ENCODE results near the gene LRRC32. TPM values are rescaled to one million over a fixed set of nuclear protein-coding genes. Genes with fewer than 3 reads are reported as not detected.
A peak's percentile ranks its signal among the peaks of the same experiment; 100 is the strongest.

Gene LRRC32
- total RNA-seq, 1 donor from 2014 or later = 24.4 TPM

- Histone ChIP-seq H3K9me3 (ENCODE audit: insufficient read depth, low read depth, low read length) (no peaks in the 10 kb centered on the region), H3K4me3 (ENCODE audit: insufficient read depth, low read depth, low read length) (no peak overlapping the region), H3K79me2 (ENCODE audit: insufficient read depth, low read length) (no peaks in the 10 kb centered on the region), H3K4me1 (ENCODE audit: insufficient read depth, low read length) (peaks cover 22% of the 10 kb centered on the region), H3K4me2 (ENCODE audit: low read length) (no peak overlapping the region), H3K36me3 (ENCODE audit: insufficient read depth, low read length) (no peaks in the 10 kb centered on the region), H2AFZ (ENCODE audit: low read depth, low read length) (no peak overlapping the region), H3K27me3 (ENCODE audit: insufficient read depth, low read length) (no peaks in the 10 kb centered on the region), H4K20me1 (ENCODE audit: insufficient read depth, low read length) (no peaks in the 10 kb centered on the region), H3K9ac (ENCODE audit: low read length) (no peak overlapping the region), H3K27ac (ENCODE audit: low read depth, low read length) (no peak overlapping the region)
- no peak for TF ChIP-seq CTCF (IDR thresholded peaks at IDR 0.05; ENCODE audit: insufficient read depth, low read depth, low read length)
- TF ChIP-seq EZH2 (IDR thresholded peaks at IDR 0.05; ENCODE audit: insufficient read depth, low read length) = no peak
- Mint-ChIP-seq H3K9me3 (ENCODE audit: unreplicated experiment) (peaks cover 11% of the 10 kb centered on the region), H3K4me3 (ENCODE audit: unreplicated experiment) (no peak overlapping the region), H3K4me1 (ENCODE audit: low read depth, unreplicated experiment) (peaks cover 5% of the 10 kb centered on the region), H3K36me3 (ENCODE audit: low read depth, unreplicated experiment) (no peaks in the 10 kb centered on the region), H3K27me3 (ENCODE audit: low read depth, unreplicated experiment) (peaks cover 20% of the 10 kb centered on the region), H3K27ac (ENCODE audit: unreplicated experiment) (peak overlapping the region; percentile 26)
- DNase-seq (ENCODE audit: low read depth) (peak; percentile 81), FAIRE-seq (no peak)
Observed at GRCh38 chr11:76617553-76618265, 52.8 kb downstream of the LRRC32 start.

GRCh38 chr11:76616676-76617552 lies 53.6 kb downstream of the LRRC32 start:
- TF ChIP-seq CTCF (IDR thresholded peaks at IDR 0.05; ENCODE audit: insufficient read depth, low read depth, low read length) (no peak), EZH2 (IDR thresholded peaks at IDR 0.05; ENCODE audit: insufficient read depth, low read length) (no peak)
- H3K27me3 Mint-ChIP-seq (ENCODE audit: low read depth, unreplicated experiment) = peaks cover 20% of the 10 kb centered on the region
- FAIRE-seq (no peak), DNase-seq (ENCODE audit: low read depth) (no peak)
- no peak overlapping the region for H3K27ac ChIP-seq (ENCODE audit: low read depth, low read length)
- H3K4me3 Mint-ChIP-seq (ENCODE audit: unreplicated experiment) = no peak overlapping the region
- H3K4me1 Mint-ChIP-seq (ENCODE audit: low read depth, unreplicated experiment) = peaks cover 5% of the 10 kb centered on the region
- H3K9me3 ChIP-seq (ENCODE audit: insufficient read depth, low read depth, low read length) = no peaks in the 10 kb centered on the region
- no peaks in the 10 kb centered on the region for H3K36me3 ChIP-seq (ENCODE audit: insufficient read depth, low read length)
- H3K27ac Mint-ChIP-seq (ENCODE audit: unreplicated experiment) = peak overlapping the region; percentile 34
- H3K27me3 ChIP-seq (ENCODE audit: insufficient read depth, low read length) = no peaks in the 10 kb centered on the region
- no peaks in the 10 kb centered on the region for H4K20me1 ChIP-seq (ENCODE audit: insufficient read depth, low read length)
- no peak overlapping the region for H3K4me3 ChIP-seq (ENCODE audit: insufficient read depth, low read depth, low read length)
- H3K79me2 ChIP-seq (ENCODE audit: insufficient read depth, low read length) = no peaks in the 10 kb centered on the region
- no peaks in the 10 kb centered on the region for H3K36me3 Mint-ChIP-seq (ENCODE audit: low read depth, unreplicated experiment)
- no peak overlapping the region for H2AFZ ChIP-seq (ENCODE audit: low read depth, low read length)
- peaks cover 22% of the 10 kb centered on the region for H3K4me1 ChIP-seq (ENCODE audit: insufficient read depth, low read length)
- H3K4me2 ChIP-seq (ENCODE audit: low read length) = no peak overlapping the region
- no peak overlapping the region for H3K9ac ChIP-seq (ENCODE audit: low read length)
- H3K9me3 Mint-ChIP-seq (ENCODE audit: unreplicated experiment) = peaks cover 11% of the 10 kb centered on the region

Measured in astrocyte (in vitro differentiated cells and primary cell).